Measurements from ENCODE around the gene MUC22. TPM values are rescaled to one million over a fixed set of nuclear protein-coding genes. Genes with fewer than 3 reads are reported as not detected.
"Not testable (repeated sequence)": the region's sequence is repeated elsewhere in the genome, so short reads cannot be mapped to it uniquely, and the experiment has no call there.

Gene MUC22
- total and polyA plus RNA-seq, 10 of the 15 experiments (the other 5 are each of a cell fraction or from before 2014, with no cell fraction given) = under 0.01 to 0.09 (median 0.04) TPM; not detected in 4

- CTCF ChIA-PET = interaction anchor here (0.6 kb wide), 1 partner anchor 399 kb away, joined by 3 read pairs; no protein-coding TSS in a partner anchor
- not testable (repeated sequence) for FAIRE-seq
Measured at GRCh38 chr6:31000067-31000860, 10.0 kb upstream of the MUC22 start.

GRCh38 chr6:31001281-31001888, 8.9 kb upstream of the MUC22 start:
- ATAC-seq = no peak
- DNase-seq (ENCODE audit: low read depth, low spot score) = no peak
- Histone ChIP-seq H3K4me3 (no peak overlapping the region), H3K27me3 (replicated peaks in 1 of 2; ENCODE audit: control insufficient read depth in 2 of 2, insufficient read depth in 2 of 2, low read length in 1 of 2) (no peaks in the 10 kb centered on the region), H3K4me2 (ENCODE audit: control insufficient read depth, insufficient read depth) (no peak overlapping the region), H3K27ac (ENCODE audit: control insufficient read depth, insufficient read depth) (no peak overlapping the region), H2AFZ (ENCODE audit: control insufficient read depth, low read depth, low read length) (no peak overlapping the region), H4K20me1 (ENCODE audit: control insufficient read depth, insufficient read depth) (no peaks in the 10 kb centered on the region), H3K9me3 (replicated peaks; ENCODE audit: control insufficient read depth, insufficient read depth, low read length) (no peaks in the 10 kb centered on the region; the same call in 2 of the 3 replicates), H3K4me1 (ENCODE audit: control insufficient read depth, insufficient read depth, low read length) (peaks cover 16% of the 10 kb centered on the region), H3K9ac (ENCODE audit: control insufficient read depth, insufficient read depth, low read length) (no peak overlapping the region), H3K79me2 (ENCODE audit: control insufficient read depth, insufficient read depth, low read length) (no peaks in the 10 kb centered on the region), H3K36me3 (ENCODE audit: control insufficient read depth in 2 of 2, insufficient read depth in 2 of 2, low read length in 1 of 2) (no peaks in the 10 kb centered on the region)
- CTCF ChIA-PET = no interaction called here
- FAIRE-seq = no peak
- SMC1A ChIA-PET (ENCODE audit: uncharacterized antibody, unreplicated experiment) = interaction anchor here (0.7 to 1.3 kb wide), 2 partner anchors 11 to 43 kb away, joined by 3 to 5 read pairs; no protein-coding TSS in a partner anchor
- no TSS peak for BruUV-seq (replicated peaks)
- in situ Hi-C loops (cut with MboI) (no loop called here), intact Hi-C loops (cut with micrococcal nuclease; ENCODE audit: unreplicated experiment) (no loop called here)
- RAD21 ChIA-PET (ENCODE audit: unreplicated experiment) = no interaction called here
- 64% methylated on average over 13 of the region's 13 CpGs for WGBS (ENCODE audit: insufficient coverage, insufficient replicate concordance, low lambda C conversion rate, missing lambda C conversion rate)
- POLR2A ChIA-PET = no interaction called here
- TF ChIP-seq TBL1XR1 (IDR thresholded peaks at IDR 0.05; ENCODE audit: low read depth, low read length) (no peak), SKIL (IDR thresholded peaks at IDR 0.05; ENCODE audit: low read depth, poor library complexity, severe bottlenecking) (no peak), IKZF2 (IDR thresholded peaks at IDR 0.05) (no peak), BCL11A (IDR thresholded peaks at IDR 0.05; ENCODE audit: low read depth, low read length) (no peak), RELB (IDR thresholded peaks at IDR 0.05; ENCODE audit: low read depth) (no peak), ZBED1 (IDR thresholded peaks at IDR 0.05; ENCODE audit: borderline replicate concordance) (no peak), NRF1 (conservative IDR thresholded peaks at IDR 0.05; ENCODE audit: low read depth, low read length) (no peak), SMARCA5 (IDR thresholded peaks at IDR 0.05) (no peak), MAX (IDR thresholded peaks at IDR 0.05; ENCODE audit: low read depth, low read length) (no peak), MTA3 (IDR thresholded peaks at IDR 0.05; ENCODE audit: borderline replicate concordance, low read length) (no peak), RAD51 (IDR thresholded peaks at IDR 0.05) (no peak), GATAD2B (conservative IDR thresholded peaks at IDR 0.05; ENCODE audit: low read depth) (no peak)

More at GRCh38 chr6:31000067-31000860, 10.0 kb upstream of the MUC22 start:
- in situ Hi-C loops (cut with MboI); RAD21 ChIA-PET (ENCODE audit: unreplicated experiment); H3K27me3 ChIP-seq (replicated peaks in 1 of 2; ENCODE audit: control insufficient read depth in 2 of 2, insufficient read depth in 2 of 2, low read length in 1 of 2); H3K79me2 ChIP-seq (ENCODE audit: control insufficient read depth, insufficient read depth, low read length); H2AFZ ChIP-seq (ENCODE audit: control insufficient read depth, low read depth, low read length); H4K20me1 ChIP-seq (ENCODE audit: control insufficient read depth, insufficient read depth); H3K36me3 ChIP-seq (ENCODE audit: control insufficient read depth in 2 of 2, insufficient read depth in 2 of 2, low read length in 1 of 2); POLR2A ChIA-PET; H3K9me3 ChIP-seq (replicated peaks; ENCODE audit: control insufficient read depth, insufficient read depth, low read length); intact Hi-C loops (cut with micrococcal nuclease; ENCODE audit: unreplicated experiment); H3K4me3 ChIP-seq; H3K4me2 ChIP-seq (ENCODE audit: control insufficient read depth, insufficient read depth); ATAC-seq; DNase-seq (ENCODE audit: low read depth, low spot score); BruUV-seq (replicated peaks); H3K27ac ChIP-seq (ENCODE audit: control insufficient read depth, insufficient read depth); SMC1A ChIA-PET (ENCODE audit: uncharacterized antibody, unreplicated experiment); H3K9ac ChIP-seq (ENCODE audit: control insufficient read depth, insufficient read depth, low read length): not testable (repeated sequence)
- 76% methylated on average over 22 of the region's 39 CpGs for WGBS (ENCODE audit: insufficient coverage, insufficient replicate concordance, low lambda C conversion rate, missing lambda C conversion rate)
- H3K4me1 ChIP-seq (ENCODE audit: control insufficient read depth, insufficient read depth, low read length) = peaks cover 11% of the 10 kb centered on the region

All from GM12878 (cell line).